GM19238 (cell line): ENCODE results near the gene UGT1A8.
"Not testable (repeated sequence)": the region's sequence is repeated elsewhere in the genome, so short reads cannot be mapped to it uniquely, and the experiment has no call there.

Experiments
- DNase-seq: peaks from one replicate; pipeline ENCODE4 v3.0.0; 2011; ENCODE audit warnings: low spot score; ENCODE audit not compliant: insufficient read length

The UGT1A8 gene

DNA sequence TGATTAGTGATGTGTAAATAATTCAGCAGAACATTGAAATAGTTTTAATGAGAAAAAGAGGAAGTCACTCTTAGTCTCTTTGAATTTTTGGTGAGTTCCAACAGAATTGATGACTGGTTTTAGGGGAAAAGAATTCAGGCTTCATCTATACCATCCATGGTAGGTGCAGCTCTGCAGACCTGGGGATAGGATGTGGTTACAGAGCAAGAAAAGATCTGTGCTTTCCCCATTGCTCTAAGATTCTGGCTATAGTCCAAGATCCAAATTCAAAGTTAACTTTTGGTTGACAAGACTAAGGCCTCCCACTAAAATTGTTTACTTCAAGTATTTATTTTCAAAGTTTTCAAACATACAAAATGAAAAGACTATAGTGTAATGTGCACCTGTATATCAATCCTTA lies 22.4 kb downstream of the UGT1A8 start:
- DNase-seq: no peak

GRCh38 chr2:233643128-233643527 lies 25.7 kb downstream of the UGT1A8 start:
- no peak for DNase-seq

GRCh38 chr2:233646033-233646432 lies 28.6 kb downstream of the UGT1A8 start:
- not testable (repeated sequence) for DNase-seq

DNA sequence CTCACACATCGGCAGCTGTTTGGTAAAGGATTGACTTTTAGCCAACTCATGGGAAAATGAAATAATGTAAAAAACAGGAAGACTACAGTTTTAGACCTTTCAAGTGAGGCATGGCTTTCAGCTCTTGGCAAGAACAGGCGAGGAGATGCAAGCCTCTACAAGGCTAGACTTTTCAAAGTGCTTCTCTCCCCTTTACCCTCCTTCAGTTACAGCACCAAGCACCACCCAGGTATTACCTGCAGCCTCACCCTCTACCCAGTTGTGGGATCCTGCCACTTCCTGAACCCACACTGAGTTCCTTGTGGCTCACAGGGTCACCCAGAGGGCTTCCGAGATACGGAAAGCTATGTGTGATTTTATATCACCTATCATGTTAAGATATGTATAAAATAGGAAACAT lies 33.5 kb downstream of the UGT1A8 start:
- no peak for DNase-seq

- DNase-seq: no peak
Observed at GRCh38 chr2:233651430-233651829, 34.0 kb downstream of the UGT1A8 start.

DNA sequence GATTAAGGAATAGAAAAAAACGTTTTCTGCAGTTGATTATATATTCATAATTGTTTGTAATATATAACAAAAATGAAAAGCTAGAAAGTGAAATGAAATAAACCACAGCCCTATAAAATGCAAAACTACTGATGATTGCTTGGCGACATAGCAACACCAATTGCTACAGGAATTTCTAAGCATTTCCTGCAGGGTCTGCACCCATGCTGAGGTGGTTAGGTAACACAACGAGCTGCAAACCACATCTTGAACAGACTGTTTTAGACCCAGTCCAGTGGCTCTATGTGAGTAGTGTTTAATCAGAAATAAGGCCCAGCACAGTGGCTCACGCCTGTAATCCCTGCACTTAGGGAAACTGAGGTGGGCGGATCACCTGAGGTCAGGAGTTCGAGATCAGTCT lies 37.1 kb downstream of the UGT1A8 start:
- DNase-seq: no peak

DNA sequence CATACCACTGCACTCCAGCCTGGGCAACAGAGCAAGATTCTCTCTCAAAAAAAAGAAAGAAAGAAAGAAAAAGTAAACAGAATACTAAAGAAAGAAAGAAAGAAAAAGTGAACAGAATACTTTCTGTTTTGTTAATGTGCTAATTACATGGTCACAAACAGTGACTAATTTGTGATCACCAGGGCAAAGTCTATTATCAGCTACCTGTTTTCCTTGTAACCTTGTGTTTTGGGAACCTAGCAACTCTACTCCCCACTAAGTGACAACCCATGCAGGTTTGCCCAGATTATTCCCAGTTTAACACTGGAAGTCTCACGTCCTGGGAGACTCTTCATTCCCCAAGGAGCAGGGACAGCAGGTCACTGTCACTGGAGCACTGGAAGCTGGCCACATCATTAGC lies 37.6 kb downstream of the UGT1A8 start:
- DNase-seq: no peak

- DNase-seq: not testable (repeated sequence)
Observed at GRCh38 chr2:233655943-233656342, 38.5 kb downstream of the UGT1A8 start.

DNA sequence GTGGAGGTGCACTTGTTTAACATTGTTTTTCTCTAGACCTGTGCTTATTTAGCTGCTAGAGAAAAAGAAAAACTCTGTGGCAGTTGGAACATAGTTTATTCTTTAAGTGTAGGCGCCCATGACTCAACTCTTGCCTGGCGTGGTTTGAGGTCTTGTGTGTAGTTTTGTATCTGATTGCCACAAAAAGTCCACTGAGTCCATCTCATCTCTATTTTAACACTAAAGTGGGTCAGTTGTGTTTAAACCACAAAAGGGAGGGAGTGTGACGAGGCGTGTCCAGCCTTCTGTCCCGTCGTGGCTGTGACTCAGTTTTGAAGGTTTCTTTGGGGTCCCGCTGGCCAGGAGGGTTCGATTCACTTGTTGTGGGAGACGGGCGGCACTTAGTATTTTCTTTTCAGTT lies 39.0 kb downstream of the UGT1A8 start:
- no peak for DNase-seq

- DNase-seq: no peak
Observed at GRCh38 chr2:233658610-233659009, 41.2 kb downstream of the UGT1A8 start.

DNA sequence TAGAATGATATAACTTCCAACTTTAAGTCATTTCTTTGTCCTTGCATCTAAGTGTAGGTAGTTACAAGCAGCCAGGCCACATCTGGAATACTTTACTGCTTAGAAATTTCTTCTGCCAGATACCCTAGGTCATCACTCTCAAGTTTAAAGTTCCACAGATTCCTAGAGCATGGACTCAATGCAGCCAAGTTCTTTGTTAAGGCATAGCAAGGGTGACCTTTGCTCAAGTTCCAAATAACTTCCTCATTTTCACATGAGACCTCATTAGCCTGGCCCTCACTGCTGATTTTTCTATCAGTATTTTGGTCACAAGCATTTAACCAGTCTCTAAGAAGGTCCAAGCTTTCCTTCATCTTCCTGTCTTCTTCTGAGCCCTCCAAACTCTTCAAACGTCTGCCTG lies 46.5 kb downstream of the UGT1A8 start:
- DNase-seq: no peak

DNA sequence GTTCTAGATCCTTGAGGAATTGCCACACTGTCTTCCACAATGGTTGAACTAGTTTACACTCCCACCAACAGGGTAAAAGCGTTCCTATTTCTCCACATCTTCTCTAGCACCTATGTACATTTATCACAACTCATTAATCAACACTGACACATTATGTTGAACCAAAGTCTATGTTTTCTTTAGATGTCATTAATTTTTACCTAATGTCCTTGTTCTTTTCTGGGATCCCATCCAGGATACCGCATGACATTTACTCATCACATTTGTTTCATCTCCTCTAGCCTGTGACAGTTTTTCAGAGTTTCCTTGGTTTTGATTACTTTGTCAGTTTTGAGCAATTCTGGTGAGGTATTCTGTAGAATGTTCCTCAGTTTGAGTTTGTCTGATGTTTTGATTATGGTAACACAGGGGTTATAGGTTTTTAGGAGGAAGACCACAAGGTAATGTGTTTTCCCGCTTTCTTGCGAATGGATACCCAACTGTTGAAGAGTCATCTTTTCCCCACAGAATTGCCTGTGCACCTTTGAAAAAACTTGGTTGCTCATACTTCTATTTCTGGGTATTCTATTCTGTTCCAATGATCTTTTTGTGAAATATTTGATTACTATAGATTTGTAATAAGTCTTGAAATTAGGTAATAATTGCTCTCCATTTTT lies 51.3 kb downstream of the UGT1A8 start:
- DNase-seq: no peak

DNA sequence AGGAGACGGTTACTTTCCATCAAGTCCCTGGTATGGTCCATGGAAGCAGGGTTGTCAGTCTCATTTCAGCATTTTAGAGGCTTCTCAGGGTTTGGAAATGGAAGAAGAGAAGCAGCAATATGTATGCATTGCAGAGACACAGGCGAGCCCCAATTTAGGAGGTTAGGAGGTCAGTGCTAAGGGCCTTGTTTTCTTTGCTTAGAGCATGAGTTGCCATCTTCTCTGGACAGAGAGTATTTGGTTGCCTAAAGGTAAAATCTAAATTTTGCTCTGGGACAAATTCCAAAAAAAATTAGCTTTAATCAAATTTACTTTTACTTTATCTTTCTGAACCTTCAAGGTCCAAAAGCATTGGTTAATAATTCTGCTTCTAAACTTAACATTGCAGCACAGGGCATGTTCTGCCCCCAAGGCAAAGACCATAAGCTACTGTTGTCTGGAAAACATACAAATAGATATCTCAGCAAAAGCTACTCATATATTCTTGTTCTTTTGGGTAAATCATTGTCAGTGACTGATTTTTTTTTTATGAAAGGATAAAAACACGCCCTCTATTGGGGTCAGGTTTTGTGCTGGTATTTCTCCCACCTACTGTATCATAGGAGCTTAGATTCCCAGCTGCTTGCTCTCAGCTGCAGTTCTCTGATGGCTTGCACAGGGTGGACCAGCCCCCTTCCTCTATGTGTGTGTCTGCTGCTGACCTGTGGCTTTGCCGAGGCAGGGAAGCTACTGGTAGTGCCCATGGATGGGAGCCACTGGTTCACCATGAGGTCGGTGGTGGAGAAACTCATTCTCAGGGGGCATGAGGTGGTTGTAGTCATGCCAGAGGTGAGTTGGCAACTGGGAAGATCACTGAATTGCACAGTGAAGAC lies 54.1 kb downstream of the UGT1A8 start, which contains the start of gene UGT1A9:
Gene UGT1A9 (plus strand): TSS at position 609 of the 872 bp plus-strand sequence. CDS start 37 bp downstream, at position 646.
- no peak for DNase-seq

- DNase-seq: no peak
Observed at GRCh38 chr2:233672886-233673285, 55.5 kb downstream of the UGT1A8 start.

- no peak for DNase-seq
Observed at GRCh38 chr2:233673896-233674295, 56.5 kb downstream of the UGT1A8 start.

DNA sequence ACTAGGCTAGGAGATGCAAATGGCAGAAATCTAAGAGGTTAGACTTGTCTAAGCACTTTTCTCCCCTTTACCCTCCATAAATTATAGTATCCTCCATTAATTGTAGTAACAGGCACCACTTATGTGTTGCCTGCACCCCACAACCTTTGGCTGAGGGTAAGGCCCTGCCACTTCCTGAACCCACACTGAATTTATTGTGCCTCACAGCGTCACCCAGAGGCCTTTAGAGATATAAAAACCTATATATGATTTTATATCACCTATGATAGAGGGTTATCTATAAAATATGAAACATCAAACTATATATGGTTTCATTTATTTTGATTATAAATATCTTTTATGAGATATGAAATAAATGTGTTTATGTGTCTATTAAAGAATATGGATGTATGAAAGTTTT lies 56.9 kb downstream of the UGT1A8 start:
- no peak for DNase-seq

- DNase-seq: no peak
Observed at GRCh38 chr2:233674995-233675394, 57.6 kb downstream of the UGT1A8 start.

DNA sequence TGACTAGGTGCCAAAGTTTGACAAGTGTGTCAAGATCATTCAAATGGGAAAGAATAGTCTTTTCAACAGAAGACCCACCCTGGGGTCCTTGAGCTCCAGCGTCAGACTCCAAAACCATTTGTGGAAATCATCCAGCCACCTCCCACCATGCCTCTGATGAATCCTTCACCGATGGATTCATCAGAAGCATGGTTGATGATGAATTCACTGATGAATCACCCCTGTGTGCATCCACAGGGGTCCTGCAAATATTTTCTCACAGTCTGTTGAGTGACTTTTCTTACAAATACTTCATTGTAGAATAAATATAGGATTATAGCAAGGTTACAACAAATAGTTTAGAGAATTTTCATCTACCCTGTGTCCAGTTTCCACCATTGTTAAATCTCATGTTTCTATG lies 58.6 kb downstream of the UGT1A8 start:
- no peak for DNase-seq

DNA sequence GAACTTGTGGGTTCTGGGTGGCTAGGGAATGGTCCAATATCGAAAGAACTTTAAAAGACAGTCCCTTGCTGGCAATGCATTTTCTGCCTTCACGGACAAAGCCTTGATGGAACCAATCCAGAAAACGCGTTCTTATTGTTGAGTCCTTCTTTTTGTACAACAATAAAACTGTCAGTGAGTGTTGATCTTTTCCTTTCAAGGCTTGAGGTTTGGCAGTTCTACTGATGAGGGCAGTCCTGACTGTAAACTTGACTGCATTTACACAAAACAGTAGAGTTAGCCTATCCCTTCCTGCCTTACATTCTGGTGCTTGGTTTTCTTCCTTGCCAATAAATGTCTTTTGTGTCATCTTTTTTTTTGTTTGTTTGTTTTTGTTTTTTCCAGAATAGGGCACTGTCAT lies 61.8 kb downstream of the UGT1A8 start:
- DNase-seq: no peak

- DNase-seq: no peak
Observed at GRCh38 chr2:233680361-233681045, 63.1 kb downstream of the UGT1A8 start.

DNA sequence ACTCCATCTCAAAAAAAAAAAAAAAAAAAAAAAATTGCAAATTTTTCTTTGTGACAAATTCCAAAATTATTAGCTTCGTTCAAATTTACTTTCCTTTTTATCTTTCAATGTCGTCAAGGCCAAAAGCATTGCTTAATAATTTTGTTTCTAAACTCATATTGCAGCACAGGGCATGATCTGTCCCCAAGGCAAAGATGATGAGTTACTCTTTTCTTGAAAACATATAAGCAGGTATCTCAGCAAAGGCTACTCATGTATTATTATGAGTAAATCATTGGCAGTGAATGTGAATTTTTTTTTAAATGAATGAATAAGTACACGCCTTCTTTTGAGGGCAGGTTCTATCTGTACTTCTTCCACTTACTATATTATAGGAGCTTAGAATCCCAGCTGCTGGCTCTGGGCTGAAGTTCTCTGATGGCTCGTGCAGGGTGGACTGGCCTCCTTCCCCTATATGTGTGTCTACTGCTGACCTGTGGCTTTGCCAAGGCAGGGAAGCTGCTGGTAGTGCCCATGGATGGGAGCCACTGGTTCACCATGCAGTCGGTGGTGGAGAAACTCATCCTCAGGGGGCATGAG lies 64.2 kb downstream of the UGT1A8 start, which contains the start of gene UGT1A7:
Gene UGT1A7 (plus strand): TSS at position 381 of the 579 bp plus-strand sequence. CDS start 37 bp downstream, at position 418.
- no peak for DNase-seq

DNA sequence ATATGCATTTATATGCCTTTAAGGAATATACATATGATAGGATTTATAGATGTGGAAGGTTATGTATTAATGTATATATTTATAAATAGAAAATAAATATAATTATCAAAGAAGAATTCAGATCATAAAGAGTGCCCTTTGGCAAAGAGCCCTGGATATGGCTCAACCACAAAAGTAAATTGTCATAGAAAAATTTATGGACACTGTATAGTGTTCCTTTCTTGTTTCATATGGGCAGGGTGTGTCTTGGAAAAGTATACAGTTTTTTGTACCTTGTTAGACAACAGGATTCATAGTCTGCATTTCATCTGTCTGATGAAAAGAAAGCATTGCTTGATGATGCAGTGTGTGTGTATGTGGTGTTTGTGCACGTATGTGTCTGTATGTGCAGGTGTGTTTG lies 67.2 kb downstream of the UGT1A8 start:
- no peak for DNase-seq
